Inferior parietal cortex (tissue), 1 donor: ENCODE results near the gene INSRR.

Experiments used
- DNase-seq: peaks from one replicate; pipeline ENCODE4 v3.0.0-alpha.2; 2016; ENCODE audit errors: extremely low spot score

INSRR gene

DNA sequence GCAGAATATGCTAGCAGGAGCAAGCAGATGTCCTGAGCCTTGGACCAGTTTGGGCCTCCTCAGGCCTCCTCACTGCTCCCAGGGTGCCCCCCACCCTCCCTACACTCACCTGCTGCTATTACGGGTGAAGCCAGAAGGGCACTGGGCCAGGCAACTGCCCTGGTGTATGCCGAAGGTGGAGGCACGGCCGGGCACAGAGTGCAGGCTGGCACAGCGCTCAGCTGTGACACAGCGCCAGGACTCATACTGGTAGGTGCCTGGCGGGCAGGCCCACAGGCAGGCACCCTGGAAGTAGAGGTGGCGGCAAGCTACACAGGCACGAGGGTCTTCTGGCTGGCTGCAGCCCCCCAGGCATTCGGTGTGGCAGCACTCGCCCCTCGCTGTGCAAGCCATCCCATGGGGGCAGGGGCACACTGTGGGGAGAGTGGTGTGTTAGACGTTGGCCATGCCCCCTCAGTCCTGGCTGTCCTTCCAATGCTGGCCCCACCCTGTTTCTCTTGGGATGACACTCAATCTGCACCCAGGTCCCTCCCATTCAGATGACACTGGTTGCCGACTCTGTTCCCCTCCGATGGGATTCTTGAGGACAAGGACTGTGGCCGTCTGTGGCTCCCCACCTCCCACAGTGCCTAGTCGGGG, 7.0 kb downstream of the INSRR start:
- DNase-seq: no peak

DNA sequence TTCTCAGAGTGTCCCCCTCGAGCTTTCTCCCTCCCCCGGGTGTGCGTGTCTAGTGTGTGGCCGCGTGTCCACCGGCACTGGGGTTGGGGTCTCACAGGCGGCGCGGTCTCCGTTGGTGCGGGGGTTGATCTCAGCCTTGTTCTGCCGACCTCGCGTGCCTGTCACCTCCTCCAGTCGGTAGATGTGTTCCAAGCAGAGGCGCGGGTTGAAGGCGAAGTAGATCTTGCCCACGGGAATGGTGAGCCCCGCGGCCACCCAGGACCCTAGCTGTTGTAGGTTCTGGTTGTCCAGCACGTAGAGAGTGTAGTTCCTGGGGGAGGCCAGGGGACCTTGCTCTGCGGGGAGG, 9.8 kb downstream of the INSRR start:
- no peak for DNase-seq

DNA sequence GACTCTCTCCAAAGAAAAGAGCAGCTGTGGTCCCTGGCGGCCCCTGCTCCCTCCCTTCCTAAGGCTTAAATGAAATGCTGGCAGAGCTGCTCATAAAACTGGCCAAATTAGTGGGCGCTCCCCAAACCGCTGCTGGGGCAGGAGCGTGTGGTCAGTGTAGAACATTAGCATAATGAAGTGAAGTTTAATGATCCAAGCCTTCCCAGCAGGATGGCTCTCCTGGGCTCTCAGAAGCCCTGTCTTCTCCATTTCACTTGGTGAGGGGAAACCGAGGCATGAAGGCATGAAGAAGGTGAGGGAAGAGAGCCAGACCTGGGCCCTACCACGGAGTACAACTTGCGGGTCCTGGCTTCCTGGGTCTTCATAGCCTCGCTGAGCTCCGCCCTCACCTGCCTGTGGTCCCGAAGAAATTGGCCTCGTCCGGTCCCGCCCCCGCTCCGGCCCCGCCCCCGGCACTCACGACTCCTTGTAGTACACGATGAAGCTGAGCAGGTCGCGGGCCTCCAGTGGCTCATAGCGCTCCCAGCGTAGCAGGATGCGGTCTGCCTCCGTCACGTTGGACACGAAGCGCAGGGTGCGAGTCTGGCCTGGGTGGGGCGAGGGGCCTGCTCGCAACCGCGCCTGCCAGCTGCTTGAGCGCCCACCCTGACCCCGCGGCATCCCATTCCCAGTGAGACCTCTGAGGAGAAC, 10.3 kb downstream of the INSRR start:
- DNase-seq: no peak

DNA sequence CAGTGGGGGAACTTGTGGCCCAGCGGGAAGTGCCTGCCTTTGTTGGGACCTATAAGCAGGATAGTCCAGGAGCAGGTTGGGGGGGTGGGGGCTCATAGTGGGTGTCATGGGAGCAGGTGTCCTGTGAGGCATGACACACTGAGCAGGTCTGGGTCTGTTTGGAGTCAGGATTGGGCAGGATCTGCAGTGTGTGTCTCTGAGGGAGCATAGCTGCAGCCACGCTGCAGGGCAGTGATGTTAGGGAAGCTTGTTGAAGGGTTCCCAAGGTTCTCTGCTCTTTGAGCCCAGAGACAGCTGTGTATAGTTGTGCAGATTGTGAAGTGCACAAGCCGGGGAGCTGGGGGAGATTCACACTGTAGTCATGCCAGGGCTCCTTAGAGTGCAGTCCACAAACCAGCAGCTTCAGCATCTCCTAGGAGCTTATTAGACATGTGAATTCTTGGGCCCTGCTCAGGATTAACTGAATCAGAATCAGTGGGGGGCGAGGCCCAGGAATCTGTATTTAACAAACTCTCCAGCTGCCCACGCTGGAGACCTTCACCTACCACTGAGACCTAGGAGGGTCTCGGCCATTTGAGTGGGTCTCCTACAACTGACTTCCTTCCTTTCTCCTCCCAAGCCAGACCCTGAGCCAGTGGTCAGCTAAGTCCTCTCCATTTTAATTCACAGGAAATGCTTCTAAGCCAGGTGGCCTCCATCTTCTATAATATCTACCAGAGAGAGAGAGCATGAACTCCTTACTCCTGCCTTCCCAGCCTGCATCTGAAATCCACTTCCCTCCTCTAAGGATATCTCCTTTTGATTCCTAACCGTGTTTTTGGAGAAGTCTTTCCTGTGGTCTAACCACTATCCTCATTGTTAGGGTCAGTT, 11.1 kb downstream of the INSRR start:
- DNase-seq: no peak

DNA sequence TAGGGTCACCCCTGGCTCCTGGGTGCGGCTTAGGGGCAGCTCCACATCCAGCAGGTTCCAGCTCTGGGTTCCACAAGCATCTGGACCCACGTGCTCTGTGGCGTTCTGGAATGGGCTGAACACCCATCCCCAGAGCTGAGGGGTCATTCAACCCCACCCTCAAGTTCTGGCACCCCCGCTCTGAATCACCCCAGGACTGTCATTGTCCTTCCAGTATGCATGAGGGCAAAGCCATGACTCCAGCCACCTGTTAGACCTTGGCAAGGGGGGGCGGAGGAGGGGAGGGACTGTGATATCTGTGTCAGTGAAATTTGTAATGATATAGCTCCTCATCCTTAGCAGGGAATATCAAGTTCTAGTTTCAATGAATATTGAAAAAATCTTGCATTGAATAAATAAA, 12.3 kb downstream of the INSRR start:
- no peak for DNase-seq

DNA sequence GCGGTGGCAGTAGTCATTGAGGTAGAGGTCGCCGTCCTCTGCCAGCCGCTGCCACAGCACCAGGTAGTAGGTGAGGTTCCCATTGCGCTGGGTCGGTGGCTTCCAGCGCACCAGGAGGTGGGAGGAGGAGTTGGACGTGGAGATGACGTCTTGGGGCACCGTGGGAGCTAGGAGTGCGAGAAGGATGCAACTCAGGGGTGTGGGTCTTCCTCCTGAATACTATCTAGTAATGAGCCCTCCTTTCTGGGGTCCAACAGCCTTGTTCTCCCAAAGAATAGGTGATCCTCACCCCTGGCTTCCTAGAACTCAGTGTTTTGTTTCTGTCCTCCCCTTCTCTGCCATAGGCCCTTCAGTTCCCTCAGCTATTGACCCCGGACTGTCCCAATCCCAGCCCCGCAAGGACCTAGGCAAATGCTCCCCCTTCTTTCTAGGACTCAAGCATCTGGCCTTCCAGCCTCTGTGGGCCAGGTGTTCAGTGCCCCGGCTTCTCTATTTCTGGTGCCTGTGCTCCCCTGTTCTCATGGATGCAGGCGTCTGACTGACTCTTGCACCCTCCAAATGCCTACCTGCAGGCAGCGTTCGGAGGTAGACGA, 12.9 kb downstream of the INSRR start:
- no peak for DNase-seq

DNA sequence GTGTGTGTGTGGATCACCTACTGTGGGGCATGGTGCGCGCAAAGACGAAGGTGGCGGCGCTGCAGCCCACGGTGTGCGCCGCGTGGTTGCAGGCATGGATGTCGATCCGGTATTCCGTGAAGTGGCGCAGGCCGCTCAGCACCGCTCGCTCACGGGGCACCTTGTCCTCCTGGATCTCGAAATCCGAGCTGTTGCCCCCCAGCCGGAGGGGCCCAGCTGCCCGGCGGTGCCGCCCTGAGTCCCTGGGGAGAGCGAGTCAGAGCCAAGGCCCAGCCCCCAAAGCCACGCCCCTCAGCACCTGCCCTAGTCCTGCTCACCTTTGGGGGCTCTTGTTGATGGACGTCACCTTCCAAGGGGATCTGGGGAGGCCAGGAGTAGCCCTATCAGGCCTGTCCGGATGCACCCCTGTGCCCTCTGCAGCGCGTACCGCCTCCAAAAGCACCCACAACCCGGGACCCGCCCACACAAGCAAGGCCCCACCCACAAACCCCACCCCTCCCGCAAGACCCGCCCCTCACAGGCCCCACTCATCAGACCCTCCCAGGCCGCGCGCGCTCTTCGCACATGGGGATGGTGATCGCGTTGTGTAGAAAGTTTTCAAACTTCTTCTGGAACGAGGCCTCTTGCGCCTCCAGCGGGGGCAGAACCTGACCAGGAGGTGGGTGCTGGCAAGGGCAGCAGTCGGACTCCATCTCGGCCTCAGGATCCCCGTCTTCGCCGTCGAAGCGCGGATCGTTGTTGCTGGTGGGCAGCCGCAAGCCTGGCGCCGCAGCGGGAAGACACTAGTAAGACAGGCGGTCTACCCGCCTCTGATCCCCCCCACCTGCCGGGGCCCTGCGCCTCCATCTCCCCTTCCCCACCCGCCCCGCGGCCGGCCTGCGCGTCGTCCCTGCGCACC, 13.6 kb downstream of the INSRR start:
- DNase-seq: no peak

DNA sequence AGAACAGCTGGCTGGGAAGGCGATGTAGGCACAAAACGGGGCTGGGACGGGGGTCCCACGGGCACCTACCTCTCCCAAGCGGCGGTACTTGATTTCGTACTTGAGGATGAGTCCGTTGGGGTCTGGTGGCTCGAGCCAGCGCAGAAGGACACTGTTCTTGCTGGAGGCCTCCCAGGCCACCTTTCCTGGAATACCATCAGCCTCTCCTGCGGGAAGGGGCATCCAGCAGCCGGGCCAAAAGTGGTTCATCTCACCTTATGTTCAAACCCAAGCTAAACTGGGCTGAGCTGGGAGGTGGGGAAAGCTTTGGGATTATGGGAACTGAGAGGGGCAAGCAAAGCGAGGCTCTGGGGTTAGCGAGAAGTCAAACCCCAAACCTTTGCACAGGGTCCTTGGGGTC, 14.3 kb downstream of the INSRR start:
- DNase-seq: no peak

DNA sequence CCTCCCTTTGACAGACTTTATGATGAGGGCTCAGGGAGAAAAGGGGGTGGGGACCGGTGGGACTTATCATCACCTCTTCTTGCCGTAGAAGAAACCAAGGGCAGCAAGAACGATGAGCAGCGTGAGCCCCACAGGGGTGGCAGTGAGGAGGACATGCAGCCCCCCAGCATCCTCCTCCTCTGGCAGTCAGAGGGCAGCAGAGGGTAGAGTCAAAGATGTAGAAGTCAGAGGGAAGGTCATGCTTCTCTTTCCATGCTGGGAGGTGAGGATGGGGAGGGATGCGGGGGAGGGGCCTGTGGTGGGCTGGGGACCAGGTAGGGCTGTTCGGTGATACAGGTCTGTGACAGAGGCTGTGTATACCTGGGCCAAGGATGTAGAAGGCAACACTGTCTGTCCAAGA, 14.8 kb downstream of the INSRR start:
- DNase-seq: no peak

DNA sequence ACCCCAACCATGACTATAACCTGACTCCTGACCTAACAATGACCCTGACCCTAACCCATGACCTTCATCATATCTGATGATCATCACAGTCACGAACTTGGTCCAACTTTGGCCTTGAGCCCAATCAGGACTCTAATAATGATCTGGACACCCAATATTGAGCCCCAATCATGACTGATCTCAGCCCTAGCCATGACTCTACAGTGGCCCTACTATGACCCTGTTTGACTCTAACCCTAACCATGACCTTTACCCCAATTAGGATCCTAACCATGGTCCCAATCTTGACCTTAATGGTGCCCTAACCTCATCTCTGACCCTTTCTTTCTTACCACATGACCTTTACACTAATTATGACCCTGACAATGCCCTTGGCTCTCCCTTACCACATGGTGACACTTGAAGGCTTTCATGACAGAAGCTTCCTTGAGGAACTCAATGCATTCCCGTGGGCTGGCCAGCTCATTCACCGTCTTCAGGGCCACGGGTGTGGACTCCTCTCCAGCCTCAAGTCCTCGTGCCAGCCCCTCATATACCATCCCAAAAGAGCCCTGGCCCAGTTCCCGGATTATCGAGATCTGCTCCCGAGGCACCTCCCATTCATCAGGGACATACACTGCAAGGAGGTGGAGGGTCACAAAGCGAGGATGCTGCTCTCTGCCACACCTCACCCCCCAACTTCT, 16.2 kb downstream of the INSRR start:
- DNase-seq: no peak

DNA sequence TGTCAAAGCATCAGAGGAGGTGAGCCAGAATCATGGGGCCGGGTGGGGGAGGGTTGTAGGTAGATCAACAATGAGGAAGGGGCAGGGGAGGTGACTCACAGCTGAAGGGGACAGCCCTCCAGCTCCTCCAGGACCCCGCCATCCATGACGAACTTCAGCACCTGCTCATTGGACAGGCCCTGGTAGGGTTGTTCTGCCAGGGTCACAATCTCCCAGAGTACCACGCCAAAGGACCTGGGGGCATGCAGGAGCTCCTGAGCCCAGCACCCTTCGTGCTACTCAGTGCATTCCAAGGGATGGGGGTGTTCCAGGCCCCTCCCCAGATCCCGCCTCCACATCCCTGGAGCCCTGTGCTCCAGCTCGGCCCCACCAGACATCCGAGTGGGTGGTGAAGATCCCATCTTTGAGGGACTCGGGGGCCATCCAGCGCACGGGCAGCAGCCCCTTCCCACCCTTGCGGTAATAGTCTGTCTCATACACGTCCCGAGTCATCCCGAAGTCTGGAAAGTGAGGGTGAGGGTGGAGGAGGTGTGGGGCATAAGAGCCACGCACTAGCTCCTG, 17.5 kb downstream of the INSRR start:
- DNase-seq: no peak

DNA sequence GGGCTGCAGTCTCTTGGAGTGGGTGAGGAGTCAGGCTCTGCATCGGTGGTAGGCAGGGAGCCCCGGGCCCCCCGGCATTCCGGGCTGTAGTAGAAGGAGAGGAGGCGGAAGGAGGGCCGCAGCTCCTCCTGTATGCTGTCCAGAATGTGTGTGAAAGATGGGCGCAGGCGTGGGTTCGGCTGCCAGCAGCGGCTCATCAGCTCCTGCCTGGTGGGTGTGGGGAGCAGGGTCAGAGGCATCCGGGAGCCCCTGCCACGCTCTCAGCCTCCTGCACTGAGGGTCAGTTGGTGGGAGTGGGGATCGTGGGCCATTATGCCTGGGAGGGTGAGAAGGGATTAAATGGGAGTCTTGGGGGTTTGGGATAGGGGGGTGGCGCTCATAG, 18.0 kb downstream of the INSRR start:
- DNase-seq: no peak

DNA sequence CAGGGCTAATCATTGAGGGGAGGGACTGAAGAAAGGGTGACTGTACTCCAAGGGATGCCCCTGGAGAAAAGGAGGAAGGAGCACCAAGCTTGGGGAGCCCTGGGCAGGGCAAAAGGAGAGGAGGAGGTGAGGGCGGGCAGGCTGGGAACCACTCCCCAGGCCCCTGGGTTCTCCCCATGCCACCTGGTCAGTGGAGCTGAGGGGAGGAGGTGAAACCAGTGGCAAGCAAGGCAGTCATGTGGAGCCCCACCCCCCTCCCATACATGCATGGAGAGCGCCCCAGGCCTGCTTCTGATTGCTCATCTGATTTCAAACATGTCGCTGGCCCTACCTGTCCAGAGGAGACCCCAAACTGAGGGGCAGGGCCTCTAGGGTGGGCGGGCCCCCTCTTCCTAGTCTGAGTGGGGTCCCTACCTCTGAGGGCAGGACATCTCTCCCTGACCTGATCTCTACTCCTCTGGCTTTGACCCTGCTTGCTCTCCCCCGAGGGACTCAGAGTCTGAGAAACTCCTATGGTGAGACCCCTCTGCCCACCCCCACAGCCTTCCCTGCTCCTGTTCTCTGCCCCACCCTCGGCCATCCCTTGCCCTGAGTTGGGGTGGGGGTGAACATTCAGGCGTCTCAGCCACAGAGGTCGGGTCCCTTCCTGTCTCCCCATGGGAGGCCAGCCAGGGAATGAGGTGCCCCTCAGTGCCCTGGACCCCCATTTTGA, 18.6 kb downstream of the INSRR start:
- DNase-seq: no peak

DNA sequence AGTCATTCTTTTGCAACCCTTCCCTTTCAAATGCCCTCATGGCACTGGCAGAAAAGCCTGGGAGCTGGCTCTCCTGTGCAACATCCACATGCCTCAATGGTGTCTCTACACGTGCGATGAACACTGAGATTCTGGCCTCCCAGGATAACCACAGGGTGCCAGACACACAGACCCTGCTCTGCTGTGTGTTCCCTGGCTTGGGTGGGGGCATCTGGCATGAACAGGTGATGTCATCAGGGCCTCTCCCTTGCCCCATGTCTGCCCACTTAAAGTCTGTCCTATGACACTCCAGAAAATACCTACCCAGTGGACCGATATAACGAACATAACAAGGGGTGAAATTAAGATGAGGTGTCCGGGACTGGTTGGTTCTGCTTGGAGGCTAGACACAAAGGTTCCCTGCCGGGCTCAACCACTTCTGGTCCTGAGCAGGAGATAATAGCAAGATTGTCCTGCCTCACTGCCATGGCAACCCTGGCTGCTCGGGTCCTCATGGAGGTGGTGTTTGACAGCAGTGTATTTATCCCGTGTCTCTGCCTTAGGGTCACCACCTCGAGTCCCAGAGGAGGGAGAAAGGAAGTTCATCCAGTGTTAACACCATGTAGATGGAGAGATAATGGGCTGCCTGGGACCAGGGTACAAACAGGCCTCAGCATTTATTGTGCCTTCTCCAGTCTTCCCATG, 19.3 kb downstream of the INSRR start:
- DNase-seq: no peak

DNA sequence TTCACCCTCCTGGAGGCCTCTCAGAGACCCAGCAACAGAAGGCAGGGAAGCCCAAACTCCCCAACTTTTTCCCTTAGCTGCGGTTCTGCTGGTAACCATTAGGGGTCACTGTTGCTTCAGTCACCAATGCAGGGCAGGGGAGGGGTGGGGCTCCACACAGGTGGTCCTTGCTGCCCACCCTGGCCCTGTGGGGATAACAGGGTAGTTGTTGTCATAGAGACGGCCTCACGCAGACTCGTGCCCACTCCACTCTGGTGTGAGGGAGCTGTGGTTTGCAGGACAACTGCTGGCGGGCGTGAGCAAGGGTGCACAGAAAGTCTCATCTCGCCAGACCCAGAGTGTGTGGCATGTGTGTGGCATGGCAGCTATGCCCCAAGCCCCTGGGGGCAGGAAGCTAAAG, 19.9 kb downstream of the INSRR start:
- peak; percentile 13 for DNase-seq

DNA sequence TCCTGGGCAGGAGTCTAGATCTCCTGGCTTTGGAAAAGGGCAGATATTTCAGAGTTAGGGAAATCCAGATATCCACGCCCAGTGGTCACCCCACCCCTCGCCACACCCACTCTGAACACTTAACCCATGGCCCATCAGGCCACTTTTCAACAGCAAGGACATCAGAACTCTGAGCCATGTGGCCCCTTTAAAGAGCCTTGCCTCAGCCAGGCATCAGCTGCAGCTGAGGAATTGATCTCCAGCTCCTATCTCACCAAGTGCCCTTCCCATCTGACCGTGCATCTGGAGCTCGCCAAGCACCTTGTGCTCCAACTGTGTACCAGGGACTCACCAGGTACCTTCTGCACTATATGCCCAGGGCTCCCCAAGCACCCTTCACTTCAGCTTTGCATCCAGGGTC, 22.0 kb downstream of the INSRR start:
- DNase-seq: no peak

DNA sequence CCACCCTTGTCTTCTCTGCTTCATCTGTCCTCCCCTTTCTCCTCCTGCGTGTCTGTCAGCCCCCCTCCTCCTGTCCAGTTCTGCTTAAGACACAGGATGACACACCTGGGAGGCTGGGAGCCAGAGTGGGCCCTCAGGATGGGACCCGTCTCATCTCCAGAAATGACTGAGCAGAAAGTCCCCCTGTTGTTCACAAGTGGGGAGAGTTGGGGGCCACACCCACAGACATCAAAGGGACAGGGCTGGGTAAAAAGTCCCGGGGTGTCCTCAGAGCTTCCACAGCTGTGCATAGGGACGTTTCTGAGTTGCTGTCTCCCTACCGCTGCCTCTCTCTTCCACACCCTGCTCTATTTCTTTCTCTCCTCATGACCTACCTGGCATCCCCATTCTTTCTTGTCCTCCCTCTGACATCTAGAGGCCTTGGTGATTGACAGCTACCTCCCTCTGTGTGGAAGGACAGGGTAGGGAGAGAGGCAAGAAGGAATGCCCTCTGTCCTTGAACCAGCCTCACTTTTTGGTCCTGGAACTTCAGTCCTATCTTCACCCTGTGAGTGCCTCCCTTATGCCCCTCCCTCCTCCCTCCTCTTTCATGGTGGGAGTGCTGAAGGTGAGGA, 22.8 kb downstream of the INSRR start:
- DNase-seq: no peak

DNA sequence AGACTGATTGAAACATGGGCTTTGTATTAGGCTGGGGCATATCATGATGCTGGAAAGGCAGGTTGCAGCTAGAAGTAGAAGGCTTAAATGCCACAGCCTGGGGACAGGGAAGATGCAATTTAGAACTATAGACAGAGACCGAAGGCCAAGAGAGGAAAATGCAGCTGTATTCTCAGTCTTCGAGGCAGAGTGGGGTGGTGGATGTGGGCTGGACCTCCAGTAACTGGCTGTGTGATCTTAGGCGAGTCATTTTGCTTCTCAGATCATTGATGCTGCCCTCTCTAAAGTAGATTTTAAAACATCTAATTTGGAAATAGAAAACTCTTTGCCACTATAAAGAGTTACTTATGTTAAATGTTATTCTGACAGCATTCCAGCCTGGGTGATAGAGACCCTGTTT, 24.6 kb downstream of the INSRR start:
- no peak for DNase-seq

DNA sequence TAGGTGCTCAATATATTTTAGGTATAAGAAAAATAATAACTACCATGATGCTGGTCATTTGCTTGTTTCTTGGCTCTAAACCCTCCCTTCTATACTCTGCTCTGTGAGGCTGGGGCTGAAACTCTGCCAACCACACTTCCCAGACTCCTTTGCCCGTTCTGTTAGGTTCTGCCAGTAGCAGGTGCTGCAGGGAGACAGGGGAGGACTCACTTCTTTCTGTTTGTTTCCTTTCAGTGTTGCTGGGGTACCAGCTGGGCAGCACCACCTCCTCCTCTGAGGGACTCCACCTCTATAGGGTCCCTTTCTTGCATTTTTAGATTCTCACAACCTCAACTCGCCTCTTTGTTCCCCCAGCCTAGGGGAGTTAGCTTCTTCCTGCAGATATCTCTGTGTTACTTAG, 25.3 kb downstream of the INSRR start:
- no peak for DNase-seq
